ENCODE measurements around the gene GPR137. TPM values are rescaled to one million over a fixed set of nuclear protein-coding genes. Genes with fewer than 3 reads are reported as not detected.
"Not testable (repeated sequence)": the region's sequence is repeated elsewhere in the genome, so short reads cannot be mapped to it uniquely, and the experiment has no call there.

The GPR137 gene
- total RNA-seq, 1 donor from 2014 or later, result 71.4 TPM

GRCh38 chr11:64245797-64246620 lies 39.6 kb upstream of the GPR137 start:
- peak; percentile 95 for DNase-seq (ENCODE audit: extremely low spot score, unreplicated experiment)
- Mint-ChIP-seq H3K9me3 (ENCODE audit: unreplicated experiment) (no peaks in the 10 kb centered on the region), H3K4me1 (ENCODE audit: unreplicated experiment) (peaks cover 35% of the 10 kb centered on the region), H3K36me3 (ENCODE audit: unreplicated experiment) (peaks cover 12% of the 10 kb centered on the region), H3K4me3 (ENCODE audit: unreplicated experiment) (peak overlapping the region; percentile 90), H3K27ac (ENCODE audit: unreplicated experiment) (peak overlapping the region; percentile 93), H3K27me3 (ENCODE audit: unreplicated experiment) (no peaks in the 10 kb centered on the region)
- TF ChIP-seq, protein P1, sequence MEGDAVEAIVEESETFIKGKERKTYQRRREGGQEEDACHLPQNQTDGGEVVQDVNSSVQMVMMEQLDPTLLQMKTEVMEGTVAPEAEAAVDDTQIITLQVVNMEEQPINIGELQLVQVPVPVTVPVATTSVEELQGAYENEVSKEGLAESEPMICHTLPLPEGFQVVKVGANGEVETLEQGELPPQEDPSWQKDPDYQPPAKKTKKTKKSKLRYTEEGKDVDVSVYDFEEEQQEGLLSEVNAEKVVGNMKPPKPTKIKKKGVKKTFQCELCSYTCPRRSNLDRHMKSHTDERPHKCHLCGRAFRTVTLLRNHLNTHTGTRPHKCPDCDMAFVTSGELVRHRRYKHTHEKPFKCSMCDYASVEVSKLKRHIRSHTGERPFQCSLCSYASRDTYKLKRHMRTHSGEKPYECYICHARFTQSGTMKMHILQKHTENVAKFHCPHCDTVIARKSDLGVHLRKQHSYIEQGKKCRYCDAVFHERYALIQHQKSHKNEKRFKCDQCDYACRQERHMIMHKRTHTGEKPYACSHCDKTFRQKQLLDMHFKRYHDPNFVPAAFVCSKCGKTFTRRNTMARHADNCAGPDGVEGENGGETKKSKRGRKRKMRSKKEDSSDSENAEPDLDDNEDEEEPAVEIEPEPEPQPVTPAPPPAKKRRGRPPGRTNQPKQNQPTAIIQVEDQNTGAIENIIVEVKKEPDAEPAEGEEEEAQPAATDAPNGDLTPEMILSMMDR (IDR thresholded peaks at IDR 0.05), result no peak

GRCh38 chr11:64246621-64246870 lies 39.1 kb upstream of the GPR137 start:
- DNase-seq (ENCODE audit: extremely low spot score, unreplicated experiment); H3K27ac Mint-ChIP-seq (ENCODE audit: unreplicated experiment); H3K27me3 Mint-ChIP-seq (ENCODE audit: unreplicated experiment); H3K9me3 Mint-ChIP-seq (ENCODE audit: unreplicated experiment): not testable (repeated sequence)
- Mint-ChIP-seq H3K4me3 (ENCODE audit: unreplicated experiment) (peak overlapping the region; percentile 82), H3K4me1 (ENCODE audit: unreplicated experiment) (peaks cover 34% of the 10 kb centered on the region), H3K36me3 (ENCODE audit: unreplicated experiment) (peaks cover 12% of the 10 kb centered on the region)

- DNase-seq (ENCODE audit: extremely low spot score, unreplicated experiment), result peak; percentile 95
- no peaks in the 10 kb centered on the region for H3K9me3 Mint-ChIP-seq (ENCODE audit: unreplicated experiment)
- peak within 1 kb of the TSS; percentile 90 for H3K4me3 Mint-ChIP-seq (ENCODE audit: unreplicated experiment)
- TF ChIP-seq, protein P1 (IDR thresholded peaks at IDR 0.05), result peak; percentile 16
- H3K27ac Mint-ChIP-seq (ENCODE audit: unreplicated experiment), result peak within 1 kb of the TSS; percentile 93
- peaks cover 12% of the 10 kb centered on the region for H3K36me3 Mint-ChIP-seq (ENCODE audit: unreplicated experiment)
- H3K4me1 Mint-ChIP-seq (ENCODE audit: unreplicated experiment), result peaks cover 39% of the 10 kb centered on the region
- H3K27me3 Mint-ChIP-seq (ENCODE audit: unreplicated experiment), result no peaks in the 10 kb centered on the region
Measured at GRCh38 chr11:64246871-64247728, 38.5 kb upstream of the GPR137 start, which contains the start of gene PPP1R14B. Gene PPP1R14B (minus strand): TSS chr11:64246943. CDS start chr11:64246673, 270 bp downstream.

- Mint-ChIP-seq H3K27ac (ENCODE audit: unreplicated experiment) (peak overlapping the region; percentile 75), H3K36me3 (ENCODE audit: unreplicated experiment) (peaks cover 10% of the 10 kb centered on the region), H3K4me1 (ENCODE audit: unreplicated experiment) (peaks cover 35% of the 10 kb centered on the region), H3K9me3 (ENCODE audit: unreplicated experiment) (no peaks in the 10 kb centered on the region), H3K4me3 (ENCODE audit: unreplicated experiment) (peak overlapping the region; percentile 82), H3K27me3 (ENCODE audit: unreplicated experiment) (no peaks in the 10 kb centered on the region)
- TF ChIP-seq, protein P1 (IDR thresholded peaks at IDR 0.05), result no peak
- no peak for DNase-seq (ENCODE audit: extremely low spot score, unreplicated experiment)
Measured at GRCh38 chr11:64247729-64248531, 37.7 kb upstream of the GPR137 start.

- Mint-ChIP-seq H3K36me3 (ENCODE audit: unreplicated experiment) (peaks cover 8% of the 10 kb centered on the region), H3K4me3 (ENCODE audit: unreplicated experiment) (no peak overlapping the region)
Measured at GRCh38 chr11:64248578-64248977, 37.1 kb upstream of the GPR137 start.

More at GRCh38 chr11:64248578-64248977, 37.1 kb upstream of the GPR137 start:
- H3K4me1 Mint-ChIP-seq (ENCODE audit: unreplicated experiment), result peaks cover 33% of the 10 kb centered on the region
- H3K27me3 Mint-ChIP-seq (ENCODE audit: unreplicated experiment), result no peaks in the 10 kb centered on the region
- TF ChIP-seq, protein P1 (IDR thresholded peaks at IDR 0.05), result no peak
- H3K27ac Mint-ChIP-seq (ENCODE audit: unreplicated experiment), result no peak overlapping the region
- H3K9me3 Mint-ChIP-seq (ENCODE audit: unreplicated experiment), result no peaks in the 10 kb centered on the region
- DNase-seq (ENCODE audit: extremely low spot score, unreplicated experiment), result no peak
